OCI-LY7 (cell line): ENCODE results near the gene SSRP1. TPM values are rescaled to one million over a fixed set of nuclear protein-coding genes. Genes with fewer than 3 reads are reported as not detected.

ENCODE experiments used
- BruUV-seq: library from RNA; stranded (reverse); fragments of 400-500 nt; replicated peaks from 2 replicates; lab custom pipeline; 2021; lab: Mats Ljungman, UMichigan
- CTCF ChIA-PET: fragments of 300-600 bp; sonication (Branson Sonifier 250); formaldehyde crosslinking; loops from one replicate; lab custom pipeline; 2022; ENCODE audit warnings: antibody characterized with exemption; ENCODE audit not compliant: unreplicated experiment; lab: Charles Lee
- POLR2A ChIA-PET: fragments of 300-600 bp; sonication (Branson Sonifier 250); formaldehyde crosslinking; loops from one replicate; lab custom pipeline; 2022; ENCODE audit warnings: antibody characterized with exemption; lab: Charles Lee
- DNase-seq: peaks from one replicate; pipeline ENCODE4 v3.0.0-alpha.2; 2015; ENCODE audit warnings: low spot score
- H2AFZ ChIP-seq: fragments of 200-600 bp; sonication (generic), shearing (Covaris generic); 2 replicates; pipeline ENCODE4 v1.6.1; 2014; ENCODE audit warnings: mild to moderate bottlenecking, antibody characterized with exemption, low read length, moderate library complexity
- H3K27ac ChIP-seq: fragments of 200-600 bp; sonication (generic); 2 replicates; pipeline ENCODE4 v1.5.1; 2014; ENCODE audit warnings: mixed run types, low read depth, mild to moderate bottlenecking, moderate library complexity, low read length, inconsistent platforms; ENCODE audit not compliant: poor library complexity, severe bottlenecking
- H3K36me3 ChIP-seq: fragments of 200-600 bp; sonication (generic); 2 replicates; pipeline ENCODE4 v1.6.1; 2014; ENCODE audit warnings: mild to moderate bottlenecking, antibody characterized with exemption, low read length, moderate library complexity, mixed read lengths; ENCODE audit not compliant: insufficient read depth
- H3K4me1 ChIP-seq: fragments of 200-600 bp; sonication (generic); 2 replicates; pipeline ENCODE4 v1.5.1; 2014; ENCODE audit warnings: mild to moderate bottlenecking, low read length; ENCODE audit not compliant: insufficient read depth, poor library complexity, severe bottlenecking
- H3K4me2 ChIP-seq: fragments of 200-600 bp; sonication (generic); 2 replicates; pipeline ENCODE4 v1.6.1; 2014; ENCODE audit warnings: mild to moderate bottlenecking, low read length
- H3K4me3 ChIP-seq: fragments of 200-600 bp; sonication (generic); 2 replicates; pipeline ENCODE4 v1.5.1; 2014; ENCODE audit warnings: mild to moderate bottlenecking, low read depth, low read length; ENCODE audit not compliant: poor library complexity, severe bottlenecking
- H3K79me2 ChIP-seq: fragments of 200-600 bp; sonication (generic); 2 replicates; pipeline ENCODE4 v1.6.1; 2016; ENCODE audit warnings: low read depth, mild to moderate bottlenecking, low read length, moderate library complexity, mixed read lengths; ENCODE audit not compliant: insufficient read depth
- H3K9me2 ChIP-seq: fragments of 200-600 bp; sonication (generic); 2 replicates; pipeline ENCODE4 v1.6.1; 2016; ENCODE audit warnings: mild to moderate bottlenecking, low read length, mixed read lengths; ENCODE audit not compliant: insufficient read depth
- H3K9me3 ChIP-seq: fragments of 200-600 bp; sonication (generic); 2 replicates; pipeline ENCODE4 v1.6.1; 2014; ENCODE audit warnings: mild to moderate bottlenecking, mixed run types, low read length, mixed read lengths
- H4K20me1 ChIP-seq: fragments of 200-600 bp; sonication (generic); 2 replicates; pipeline ENCODE4 v1.6.1; 2014; ENCODE audit warnings: mild to moderate bottlenecking, antibody characterized with exemption, low read length, moderate library complexity, mixed read lengths; ENCODE audit not compliant: insufficient read depth
- EZH2phosphoT487 ChIP-seq: fragments of 200-600 bp; sonication (generic); IDR thresholded peaks from 2 replicates; pipeline ENCODE4 v1.6.1; 2018; ENCODE audit warnings: low read depth, borderline replicate concordance, mild to moderate bottlenecking, mixed run types, antibody characterized with exemption, low read length, moderate library complexity, mixed read lengths
- intact Hi-C: fragments of 100-400 bp; cut with micrococcal nuclease; formaldehyde crosslinking; loops from one replicate; pipeline ENCODE4 v1.10.0; 2022; ENCODE audit not compliant: unreplicated experiment
- total RNA-seq, 2 experiments: library from RNA; depleted of rRNA in 1 of 2; stranded (reverse); fragments of >200 nt in 1 of 2; shearing (Covaris generic) in 1 of 2; gene quantifications; 2 replicates each; pipeline ENCODE4 v1.2.3, GENCODE V29; 2014 to 2022
- TF ChIP-seq, protein P1 (sequence below): fragments of 200-600 bp; sonication (generic); conservative IDR thresholded peaks from 2 replicates; pipeline ENCODE4 v1.5.1; 2014; ENCODE audit warnings: mild to moderate bottlenecking, antibody characterized with exemption, low read length, moderate library complexity, mixed read lengths

SSRP1 gene
- total RNA-seq, 2 experiments from 2014 or later, result 146 to 221 TPM

DNA sequence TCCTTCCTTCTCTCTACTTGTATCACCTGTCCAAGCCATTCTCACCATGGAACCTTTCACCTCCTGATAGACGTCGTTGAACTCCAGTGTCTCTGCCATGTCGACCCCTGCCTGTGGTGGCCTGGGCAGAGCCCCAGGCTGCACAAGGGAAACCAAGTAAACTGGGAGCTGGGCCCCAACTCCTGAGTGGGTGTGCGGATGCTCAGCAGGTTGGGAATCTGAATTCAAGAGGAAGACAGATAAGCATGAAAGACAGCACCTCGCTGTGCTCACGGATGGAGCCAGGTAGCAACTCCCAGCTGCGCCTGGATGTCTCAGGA is 709 bp downstream of the SSRP1 start:
- peak overlapping the region; percentile 3; the same call in 1 of the 2 replicates for H2AFZ ChIP-seq
- peak overlapping the region; percentile 94 for H3K4me2 ChIP-seq
- ChIA-PET CTCF (interaction anchor here (0.7 to 1.0 kb wide), 2 partner anchors 9 to 12 kb away, joined by 3 to 7 read pairs; no protein-coding TSS in a partner anchor), POLR2A (interaction anchor here (0.5 to 4.9 kb wide), 2 partner anchors 9 to 465 kb away, joined by 4 to 57 read pairs; partner anchors contain the start of gene TNKS1BP1)
- no peak for TF ChIP-seq EZH2phosphoT487
- TF ChIP-seq, protein P1, sequence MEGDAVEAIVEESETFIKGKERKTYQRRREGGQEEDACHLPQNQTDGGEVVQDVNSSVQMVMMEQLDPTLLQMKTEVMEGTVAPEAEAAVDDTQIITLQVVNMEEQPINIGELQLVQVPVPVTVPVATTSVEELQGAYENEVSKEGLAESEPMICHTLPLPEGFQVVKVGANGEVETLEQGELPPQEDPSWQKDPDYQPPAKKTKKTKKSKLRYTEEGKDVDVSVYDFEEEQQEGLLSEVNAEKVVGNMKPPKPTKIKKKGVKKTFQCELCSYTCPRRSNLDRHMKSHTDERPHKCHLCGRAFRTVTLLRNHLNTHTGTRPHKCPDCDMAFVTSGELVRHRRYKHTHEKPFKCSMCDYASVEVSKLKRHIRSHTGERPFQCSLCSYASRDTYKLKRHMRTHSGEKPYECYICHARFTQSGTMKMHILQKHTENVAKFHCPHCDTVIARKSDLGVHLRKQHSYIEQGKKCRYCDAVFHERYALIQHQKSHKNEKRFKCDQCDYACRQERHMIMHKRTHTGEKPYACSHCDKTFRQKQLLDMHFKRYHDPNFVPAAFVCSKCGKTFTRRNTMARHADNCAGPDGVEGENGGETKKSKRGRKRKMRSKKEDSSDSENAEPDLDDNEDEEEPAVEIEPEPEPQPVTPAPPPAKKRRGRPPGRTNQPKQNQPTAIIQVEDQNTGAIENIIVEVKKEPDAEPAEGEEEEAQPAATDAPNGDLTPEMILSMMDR, result no peak
- peaks cover 25% of the 10 kb centered on the region for H3K4me1 ChIP-seq
- no peaks in the 10 kb centered on the region for H3K9me3 ChIP-seq
- peaks cover 46% of the 10 kb centered on the region for H3K36me3 ChIP-seq
- H3K4me3 ChIP-seq, result peak overlapping the region; percentile 76
- H4K20me1 ChIP-seq, result no peaks in the 10 kb centered on the region; the same call in 1 of the 2 replicates
- no peaks in the 10 kb centered on the region for H3K9me2 ChIP-seq
- intact Hi-C loops, result loop anchor here (1.0 to 5.0 kb wide), 3 partner anchors 10 to 407 kb away; partner anchors contain the start of genes SELENOH and YPEL4
- H3K27ac ChIP-seq, result peak overlapping the region; percentile 53
- DNase-seq, result no peak
- peaks cover 33% of the 10 kb centered on the region for H3K79me2 ChIP-seq
- no TSS peak for BruUV-seq

DNA sequence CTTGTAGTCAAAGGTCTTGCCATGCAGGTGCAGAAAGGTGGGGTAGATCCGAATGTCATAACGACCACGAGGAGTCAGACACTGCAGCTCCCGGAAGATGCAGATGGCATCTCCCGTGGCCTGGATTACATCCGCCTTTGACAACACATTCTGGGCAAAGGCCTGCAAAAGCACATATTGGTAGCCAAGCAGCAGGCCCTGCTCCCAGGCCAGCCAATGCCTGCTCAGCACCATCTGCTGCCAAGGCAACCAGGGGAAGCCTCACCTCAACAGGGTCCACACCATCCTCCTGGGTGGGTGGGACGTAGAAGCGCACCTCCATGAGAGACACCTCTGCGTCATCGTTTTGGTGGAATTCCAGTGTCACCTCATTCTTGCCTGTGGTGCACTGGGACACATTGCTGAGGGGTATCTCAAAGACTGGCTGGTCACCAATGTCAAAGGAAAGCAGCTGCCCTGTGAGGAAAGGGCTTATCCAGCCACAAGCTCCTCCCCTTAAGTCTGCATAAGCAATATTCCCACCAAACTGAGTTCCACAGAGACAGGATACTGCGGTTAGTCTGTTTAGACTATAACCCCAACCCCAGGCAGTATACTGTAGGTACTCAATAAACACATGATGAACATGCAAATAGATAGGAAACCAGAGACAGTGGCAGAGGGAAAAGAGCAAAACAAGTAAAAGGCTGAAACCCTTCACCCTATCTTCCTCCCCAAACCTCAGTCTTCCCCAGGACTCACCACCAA is 2.8 kb downstream of the SSRP1 start:
- BruUV-seq, result TSS peak; percentile 76
- Histone ChIP-seq H3K9me2 (no peaks in the 10 kb centered on the region), H3K4me1 (peaks cover 25% of the 10 kb centered on the region), H3K79me2 (peaks cover 33% of the 10 kb centered on the region), H4K20me1 (no peaks in the 10 kb centered on the region; the same call in 1 of the 2 replicates), H3K36me3 (peaks cover 67% of the 10 kb centered on the region), H3K4me3 (no peak overlapping the region), H3K27ac (no peak overlapping the region), H3K9me3 (no peaks in the 10 kb centered on the region), H3K4me2 (peak overlapping the region; percentile 94; the same call in 1 of the 2 replicates), H2AFZ (no peak overlapping the region)
- ChIA-PET CTCF (no interaction called here), POLR2A (interaction anchor here (4.9 kb wide), 1 partner anchor 7 kb away, joined by 57 read pairs; the partner anchor contains the start of gene TNKS1BP1)
- TF ChIP-seq EZH2phosphoT487, result no peak
- TF ChIP-seq, protein P1, result no peak
- intact Hi-C loops, result no loop called here
- no peak for DNase-seq

DNA sequence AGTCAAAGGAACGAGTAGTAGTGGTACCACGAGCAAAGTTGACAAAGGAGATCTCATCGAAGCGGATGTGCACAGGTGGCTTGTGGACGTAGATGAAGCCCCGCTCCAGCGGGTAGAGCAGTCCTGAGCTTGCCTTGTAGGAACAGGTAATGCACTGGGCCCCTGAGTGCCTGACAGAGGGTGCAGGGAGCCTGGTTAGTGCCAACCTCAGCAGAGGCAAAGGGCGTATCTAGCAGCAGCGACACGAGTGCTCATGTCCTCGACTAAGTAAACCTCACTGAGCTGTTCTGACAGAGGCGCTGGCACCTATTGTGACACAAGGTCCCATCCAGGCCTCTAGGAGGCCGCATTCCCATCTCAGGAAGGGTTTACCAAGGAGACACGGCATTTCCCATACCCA is 4.0 kb downstream of the SSRP1 start:
- no TSS peak for BruUV-seq
- Histone ChIP-seq H3K9me3 (no peaks in the 10 kb centered on the region), H3K4me3 (no peak overlapping the region), H3K79me2 (peaks cover 33% of the 10 kb centered on the region), H4K20me1 (no peaks in the 10 kb centered on the region; the same call in 1 of the 2 replicates), H3K27ac (no peak overlapping the region), H3K4me2 (no peak overlapping the region), H3K9me2 (no peaks in the 10 kb centered on the region), H2AFZ (no peak overlapping the region), H3K36me3 (peaks cover 79% of the 10 kb centered on the region), H3K4me1 (peaks cover 26% of the 10 kb centered on the region)
- ChIA-PET POLR2A (no interaction called here), CTCF (no interaction called here)
- TF ChIP-seq, protein P1, result no peak
- TF ChIP-seq EZH2phosphoT487, result no peak
- no peak for DNase-seq
- intact Hi-C loops, result no loop called here
